Peyer's patch (tissue), 4 donors: Measurements from ENCODE around the gene FGF6.

Source experiments
- POLR2A ChIP-seq, 2 donors: fragments of 450-650 bp; IDR thresholded peaks; one replicate each; pipeline ENCODE4 v1.5.1; 2017; ENCODE audit warnings: antibody characterized with exemption in 2 of 2, mild to moderate bottlenecking in 2 of 2, moderate library complexity in 2 of 2
- TF ChIP-seq, protein P1 (sequence below), 6 experiments: fragments of 450-650 bp in 4 of 6; fragments of 200-600 bp in 2 of 6; sonication (generic) in 1 of 6; IDR thresholded peaks; one replicate each; pipeline ENCODE4 v1.5.1; 2017 to 2019; ENCODE audit warnings: antibody characterized with exemption in 6 of 6, mild to moderate bottlenecking in 3 of 6, moderate library complexity in 1 of 6

DNA sequence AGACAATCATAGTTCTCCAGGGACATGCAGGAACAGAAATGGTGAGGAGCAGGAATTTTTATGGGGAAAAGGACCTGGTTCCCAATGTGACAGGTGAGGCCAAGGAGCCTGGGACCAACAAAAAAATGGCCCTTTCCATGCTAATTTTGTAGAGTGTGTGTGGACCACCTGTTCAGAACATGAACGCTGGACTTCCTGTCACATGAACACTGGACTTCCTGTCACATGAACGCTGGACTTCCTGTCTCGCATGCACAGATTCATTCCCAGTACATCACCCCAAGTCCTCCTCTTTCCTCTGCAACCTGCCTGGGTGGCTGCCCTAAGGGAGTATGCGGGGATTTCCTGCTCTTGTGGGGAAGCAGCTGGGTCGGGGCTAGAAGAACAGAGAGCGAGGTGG lies 10.1 kb downstream of the FGF6 start:
- TF ChIP-seq, protein P1, sequence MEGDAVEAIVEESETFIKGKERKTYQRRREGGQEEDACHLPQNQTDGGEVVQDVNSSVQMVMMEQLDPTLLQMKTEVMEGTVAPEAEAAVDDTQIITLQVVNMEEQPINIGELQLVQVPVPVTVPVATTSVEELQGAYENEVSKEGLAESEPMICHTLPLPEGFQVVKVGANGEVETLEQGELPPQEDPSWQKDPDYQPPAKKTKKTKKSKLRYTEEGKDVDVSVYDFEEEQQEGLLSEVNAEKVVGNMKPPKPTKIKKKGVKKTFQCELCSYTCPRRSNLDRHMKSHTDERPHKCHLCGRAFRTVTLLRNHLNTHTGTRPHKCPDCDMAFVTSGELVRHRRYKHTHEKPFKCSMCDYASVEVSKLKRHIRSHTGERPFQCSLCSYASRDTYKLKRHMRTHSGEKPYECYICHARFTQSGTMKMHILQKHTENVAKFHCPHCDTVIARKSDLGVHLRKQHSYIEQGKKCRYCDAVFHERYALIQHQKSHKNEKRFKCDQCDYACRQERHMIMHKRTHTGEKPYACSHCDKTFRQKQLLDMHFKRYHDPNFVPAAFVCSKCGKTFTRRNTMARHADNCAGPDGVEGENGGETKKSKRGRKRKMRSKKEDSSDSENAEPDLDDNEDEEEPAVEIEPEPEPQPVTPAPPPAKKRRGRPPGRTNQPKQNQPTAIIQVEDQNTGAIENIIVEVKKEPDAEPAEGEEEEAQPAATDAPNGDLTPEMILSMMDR (IDR thresholded peaks at IDR 0.05), result no peak
- TF ChIP-seq POLR2A (IDR thresholded peaks at IDR 0.05), result no peak
